GM19467 (cell line): Measurements from ENCODE around the gene ATL3.
"Not testable (repeated sequence)": the region's sequence is repeated elsewhere in the genome, so short reads cannot be mapped to it uniquely, and the experiment has no call there.

ENCODE experiments used
- ATAC-seq: cut with Tn5 transposase; IDR thresholded peaks from one replicate; pipeline ENCODE4 v1.9.1; 2021; ENCODE audit warnings: mild to moderate bottlenecking, moderate library complexity; ENCODE audit not compliant: unreplicated experiment

The ATL3 gene

DNA sequence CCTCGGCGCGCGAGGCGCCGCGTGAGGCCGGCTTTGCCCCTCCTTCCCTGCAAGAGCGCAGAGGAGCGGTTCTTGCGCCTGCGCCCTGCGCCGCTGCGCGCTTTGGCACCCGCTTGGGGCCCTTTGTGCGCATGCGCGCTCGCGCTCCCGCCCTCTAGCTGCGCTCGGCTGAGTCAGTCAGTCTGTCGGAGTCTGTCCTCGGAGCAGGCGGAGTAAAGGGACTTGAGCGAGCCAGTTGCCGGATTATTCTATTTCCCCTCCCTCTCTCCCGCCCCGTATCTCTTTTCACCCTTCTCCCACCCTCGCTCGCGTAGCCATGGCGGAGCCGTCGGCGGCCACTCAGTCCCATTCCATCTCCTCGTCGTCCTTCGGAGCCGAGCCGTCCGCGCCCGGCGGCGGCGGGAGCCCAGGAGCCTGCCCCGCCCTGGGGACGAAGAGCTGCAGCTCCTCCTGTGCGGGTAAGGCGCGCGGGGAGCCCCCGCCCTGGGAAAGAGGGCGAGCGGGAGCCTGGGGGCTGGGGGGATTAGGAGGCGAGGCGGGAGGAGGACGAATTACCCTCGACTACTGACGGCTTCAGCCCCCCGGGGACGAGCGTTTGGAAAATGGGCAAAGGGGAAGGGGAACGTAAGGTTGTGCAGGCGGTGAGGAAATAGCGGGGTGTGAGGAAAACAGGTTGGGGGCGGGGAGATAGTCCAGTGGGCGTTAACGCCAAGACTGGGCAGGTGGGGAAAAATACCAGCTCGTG is 10.3 kb upstream of the ATL3 start, which contains the start of gene RTN3:
Gene RTN3, plus strand, starts transcription at position 180 of the 745 bp plus-strand sequence. Its CDS starts 137 bp downstream, at position 317.
- ATAC-seq = peak; percentile 88

GRCh38 chr11:63680834-63681320 is 9.7 kb upstream of the ATL3 start:
- ATAC-seq = no peak

DNA sequence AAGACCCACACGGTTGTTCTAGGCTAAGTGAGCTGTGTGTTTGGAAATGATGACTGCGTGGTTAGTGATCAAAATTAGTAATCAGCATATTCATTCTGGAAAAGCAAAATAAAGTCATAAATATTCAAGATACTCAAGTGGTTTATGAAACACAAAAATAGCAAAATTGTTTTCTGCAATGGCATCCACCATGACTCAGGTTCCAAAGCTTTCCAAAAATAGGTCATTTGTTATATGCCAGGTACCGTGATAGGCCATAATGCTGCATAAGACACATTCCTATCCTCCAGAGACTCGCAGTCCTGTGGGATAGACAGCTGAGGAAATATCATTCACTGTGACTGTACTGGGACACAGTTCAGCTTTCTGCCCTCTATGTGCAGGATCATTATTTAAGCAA is 2.4 kb upstream of the ATL3 start:
- ATAC-seq = no peak

- no peak for ATAC-seq
These were observed 1.9 kb upstream of the ATL3 start for GRCh38 chr11:63672936-63673539.

- no peak for ATAC-seq
These were observed 934 bp upstream of the ATL3 start for GRCh38 chr11:63672156-63672463.

- no peak for ATAC-seq
These were observed 499 bp downstream of the ATL3 start for GRCh38 chr11:63670433-63671321.

DNA sequence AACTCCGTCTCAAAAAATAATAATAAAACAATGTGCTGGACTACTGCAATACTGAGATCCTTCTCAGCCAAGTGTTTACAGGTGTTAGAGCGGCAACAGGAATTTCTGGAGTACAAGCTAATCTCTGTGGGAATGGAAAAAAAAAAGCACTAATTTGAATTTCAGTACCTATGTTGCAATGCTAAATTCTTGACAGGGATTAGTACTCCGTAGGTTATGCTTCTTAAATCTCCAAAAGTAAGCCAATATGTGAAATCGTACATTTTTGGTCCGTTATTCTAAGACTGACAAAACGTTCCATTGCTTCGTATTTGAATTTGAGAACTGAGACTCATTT is 1.1 kb downstream of the ATL3 start:
- no peak for ATAC-seq

DNA sequence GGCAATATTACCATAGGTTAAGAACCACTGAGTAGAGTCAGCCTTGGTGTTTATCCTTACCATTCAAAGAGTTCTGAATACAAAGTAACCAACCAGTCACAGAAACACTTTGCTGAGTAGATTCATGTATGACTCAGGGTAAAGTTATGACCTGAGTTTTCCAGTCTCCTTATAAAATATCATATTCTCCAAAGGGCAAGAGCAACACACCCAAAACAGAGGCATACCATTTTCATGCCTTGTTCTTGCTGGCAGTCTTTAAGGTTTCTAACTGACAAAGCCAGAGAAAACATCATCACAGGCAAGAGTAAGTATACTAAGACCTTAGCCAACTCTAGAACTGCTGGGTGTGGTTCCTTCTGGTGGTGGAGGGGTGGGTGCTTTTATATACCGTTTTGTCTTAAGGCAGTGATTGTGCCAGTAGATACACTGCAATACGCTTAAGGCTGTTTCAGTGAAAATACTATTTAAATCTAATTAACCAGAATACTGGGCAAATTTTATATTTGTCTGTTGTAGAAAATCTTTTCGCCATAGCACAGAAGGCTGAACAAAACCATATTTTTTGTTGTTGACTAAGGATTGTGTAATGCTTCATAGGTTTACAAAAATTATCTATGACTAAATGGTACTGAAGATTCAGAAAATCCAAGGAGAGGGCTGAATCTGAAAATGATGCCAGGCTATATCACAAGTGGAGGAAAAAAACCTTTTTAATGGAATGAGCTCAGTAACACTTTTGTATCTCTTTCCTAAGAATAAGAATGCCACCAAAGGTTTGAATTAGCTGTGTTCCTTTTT is 3.0 kb downstream of the ATL3 start:
- ATAC-seq = no peak

DNA sequence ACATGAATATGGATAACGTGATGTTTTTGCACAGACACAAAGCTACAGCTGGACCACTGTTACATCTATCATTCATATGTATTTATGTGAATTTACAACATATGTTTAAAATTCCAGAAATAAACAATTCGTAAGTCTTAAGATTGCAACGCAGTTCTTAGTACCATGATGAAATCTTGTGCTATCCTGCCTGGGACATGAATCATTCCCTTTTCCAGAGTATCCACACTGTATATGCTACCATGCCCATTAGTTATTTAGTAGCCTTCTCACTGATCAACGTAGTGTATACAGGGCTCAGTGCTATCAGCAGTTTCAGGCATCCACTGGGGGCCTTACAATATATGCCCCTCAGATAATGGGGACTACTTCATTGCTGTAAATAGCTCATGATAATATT is 4.3 kb downstream of the ATL3 start:
- ATAC-seq = no peak

DNA sequence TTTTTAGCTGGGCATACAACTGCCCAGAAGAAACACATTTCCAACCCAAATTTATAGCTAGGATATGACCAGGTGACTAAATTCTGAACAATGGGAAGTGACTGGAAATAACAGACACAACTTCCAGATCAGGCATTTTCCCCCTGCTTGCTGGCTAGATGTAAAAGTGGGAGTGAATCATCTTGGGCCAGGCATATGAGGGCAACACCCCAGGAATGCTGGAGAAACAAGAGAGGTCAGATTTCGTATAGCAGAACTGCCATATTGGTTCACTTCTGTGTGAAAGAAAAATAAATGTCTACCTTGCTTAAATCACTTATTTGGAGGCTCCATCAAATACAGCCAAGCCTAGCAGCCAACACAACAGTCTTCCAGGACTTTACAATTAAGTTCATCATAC is 7.4 kb downstream of the ATL3 start:
- ATAC-seq = no peak

DNA sequence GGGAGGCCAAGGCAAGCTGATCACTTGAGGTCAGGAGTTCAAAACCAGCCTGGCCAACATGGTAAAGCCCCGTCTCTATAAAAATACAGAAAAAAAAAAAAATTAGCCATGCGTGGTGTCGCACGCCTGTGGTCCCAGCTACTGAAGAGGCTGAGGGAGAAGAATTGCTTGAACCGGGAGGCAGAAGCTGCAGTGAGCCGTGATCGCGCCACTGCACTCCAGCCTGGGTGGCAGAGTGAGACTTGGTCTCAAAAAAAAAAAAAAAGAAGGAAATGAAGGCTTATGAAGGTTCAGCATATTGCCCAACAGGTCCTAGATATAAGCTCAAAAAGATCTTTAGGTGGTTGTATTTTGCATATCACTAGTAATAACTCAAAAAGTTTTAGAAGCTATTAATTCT is 10.2 kb downstream of the ATL3 start:
- ATAC-seq = no peak

DNA sequence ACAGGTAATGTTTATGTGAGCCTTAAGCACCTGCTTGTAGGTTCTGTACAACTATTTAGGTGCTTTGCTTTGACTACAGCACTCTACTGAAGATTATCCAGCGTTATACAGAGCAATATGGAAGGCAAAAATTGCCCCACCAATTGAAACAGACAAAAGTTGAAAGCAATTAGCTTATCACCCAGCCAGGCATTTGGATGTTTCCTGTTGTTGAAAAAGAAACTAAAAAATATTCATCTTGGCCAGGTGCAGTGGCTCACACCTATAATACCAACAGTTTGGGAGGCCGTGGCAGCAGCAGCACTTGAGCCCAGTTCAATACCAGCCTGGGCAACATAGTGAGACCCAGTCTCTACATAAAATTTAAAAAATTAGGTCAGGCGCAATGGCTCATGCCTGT is 18.5 kb downstream of the ATL3 start:
- no peak for ATAC-seq

GRCh38 chr11:63643205-63643604 is 28.0 kb downstream of the ATL3 start:
- no peak for ATAC-seq

DNA sequence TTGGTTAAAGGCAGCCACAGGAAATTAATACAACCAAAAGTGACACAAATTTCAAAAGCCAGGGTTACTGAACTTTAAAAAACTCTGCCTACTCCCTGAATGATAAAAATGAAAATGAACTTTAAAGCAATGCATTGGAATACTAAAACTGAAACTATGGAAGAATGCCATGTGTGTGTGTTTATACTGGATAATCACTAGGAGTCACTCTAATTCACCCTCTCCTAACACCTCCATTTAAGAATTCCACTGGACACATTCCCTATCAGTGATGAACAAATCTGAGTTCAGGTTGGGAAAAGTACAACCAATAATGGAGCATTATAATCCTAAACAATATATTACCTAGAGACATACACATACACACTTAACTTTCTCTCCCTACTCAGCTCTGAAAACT is 29.4 kb downstream of the ATL3 start:
- no peak for ATAC-seq

DNA sequence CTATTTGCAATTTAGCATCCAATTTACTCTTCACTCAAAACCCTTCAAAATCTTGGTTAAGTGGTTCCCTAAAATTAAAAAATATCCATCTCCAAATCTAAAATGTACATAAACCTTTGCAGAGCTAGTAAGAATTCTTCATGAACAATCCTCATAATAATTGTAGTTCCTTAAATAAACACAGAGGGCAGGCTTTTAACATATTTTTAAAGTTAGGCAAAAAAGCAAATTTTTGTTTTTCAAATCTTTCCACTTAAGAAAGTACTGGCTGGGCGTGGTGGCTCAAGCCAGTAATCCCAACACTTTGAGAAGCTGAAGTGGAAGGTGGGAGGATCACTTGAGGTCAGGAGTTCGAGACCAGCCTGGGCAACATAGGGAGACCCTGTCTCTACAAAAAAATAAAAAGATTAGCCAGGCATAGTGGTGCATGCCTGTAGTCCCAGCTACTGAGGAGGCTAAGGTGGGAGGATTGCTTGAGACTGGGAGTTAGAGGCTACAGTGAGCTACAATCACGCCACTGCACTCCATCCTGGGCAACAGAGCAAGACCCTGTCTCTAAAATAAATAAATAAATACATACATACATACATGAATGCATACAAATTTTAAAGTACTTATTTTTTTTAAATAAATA is 31.9 kb downstream of the ATL3 start:
- ATAC-seq = no peak

GRCh38 chr11:63638436-63638835 is 32.7 kb downstream of the ATL3 start:
- ATAC-seq = not testable (repeated sequence)

DNA sequence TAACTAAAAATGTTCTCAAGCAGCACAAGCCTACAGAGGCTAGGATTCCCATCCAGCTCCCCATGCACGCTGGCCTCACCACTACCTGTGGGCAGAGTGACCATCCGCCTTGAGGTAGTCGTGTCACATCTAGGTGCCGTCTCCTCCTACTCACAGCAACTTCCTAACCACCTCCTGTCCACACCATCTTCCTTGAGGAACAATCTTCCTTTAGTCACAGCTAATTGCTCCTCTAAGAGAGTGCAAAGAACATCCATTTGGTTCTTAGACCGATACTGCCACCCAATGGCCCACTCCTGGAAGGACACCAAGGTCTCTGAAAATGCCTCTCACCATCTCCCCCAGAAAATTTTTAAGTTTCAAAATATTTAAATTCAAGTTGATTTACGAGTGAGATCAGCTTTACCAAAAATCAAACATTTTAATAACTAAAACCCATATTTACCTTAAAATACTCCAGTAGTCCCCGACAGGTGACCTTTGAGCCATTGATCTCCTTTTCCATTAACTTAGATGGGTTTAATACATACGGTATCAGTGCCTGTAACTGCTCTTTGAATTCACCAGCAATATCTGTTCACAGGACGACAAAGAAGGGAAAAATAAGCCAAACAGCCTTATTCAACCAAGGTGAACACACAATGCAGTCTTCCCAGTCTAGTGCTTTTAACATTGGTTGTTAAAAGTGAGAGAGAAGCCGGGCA is 35.3 kb downstream of the ATL3 start:
- no peak for ATAC-seq

GRCh38 chr11:63629426-63629825 is 41.8 kb downstream of the ATL3 start:
- no peak for ATAC-seq

DNA sequence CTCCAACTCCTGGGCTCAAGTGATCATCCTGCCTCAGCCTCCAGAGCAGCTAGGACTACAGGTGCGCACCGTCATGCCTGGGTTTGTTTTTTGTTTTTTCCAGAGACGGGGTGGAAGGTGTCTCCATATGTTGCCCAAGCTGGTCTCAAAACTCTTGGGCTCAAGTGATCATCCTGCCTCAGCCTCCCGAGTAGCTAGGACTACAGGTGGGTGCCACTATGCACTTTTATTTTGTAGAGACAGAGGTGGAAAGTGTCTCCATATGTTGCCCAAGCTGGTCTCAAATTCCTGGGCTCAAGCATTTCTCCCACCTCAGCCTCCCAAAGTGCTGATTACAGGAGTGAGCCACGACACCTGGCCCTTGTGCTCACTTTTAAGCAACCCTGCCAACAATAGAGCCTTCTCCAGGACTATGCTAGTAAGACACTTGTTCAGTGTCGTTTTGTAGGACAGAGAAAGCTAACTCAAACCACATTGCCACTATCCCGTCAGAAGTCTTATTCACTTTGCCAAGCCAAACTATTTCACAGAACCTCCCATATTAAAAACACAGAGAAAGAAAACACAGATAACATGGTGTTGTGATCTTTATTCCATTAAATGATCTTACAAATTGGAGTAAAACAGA is 47.5 kb downstream of the ATL3 start:
- no peak for ATAC-seq
